GM18498 (cell line): ENCODE measurements around the gene CHIC2.

Source experiments
- ATAC-seq: cut with Tn5 transposase; IDR thresholded peaks from one replicate; pipeline ENCODE4 v1.9.1; 2021; ENCODE audit warnings: mild to moderate bottlenecking, moderate library complexity; ENCODE audit not compliant: unreplicated experiment

CHIC2 gene

GRCh38 chr4:54014666-54015160, 49.7 kb downstream of the CHIC2 start:
- no peak for ATAC-seq

GRCh38 chr4:54011201-54011600, 53.2 kb downstream of the CHIC2 start:
- ATAC-seq: no peak

GRCh38 chr4:54006755-54007154, 57.6 kb downstream of the CHIC2 start:
- ATAC-seq: no peak

GRCh38 chr4:54005475-54005874, 58.9 kb downstream of the CHIC2 start:
- ATAC-seq: no peak

GRCh38 chr4:54004463-54004862, 59.9 kb downstream of the CHIC2 start:
- no peak for ATAC-seq

- ATAC-seq: no peak
Observed at GRCh38 chr4:54001668-54002365, 62.6 kb downstream of the CHIC2 start.

- ATAC-seq: no peak
Observed at GRCh38 chr4:53997898-53998297, 66.5 kb downstream of the CHIC2 start.

GRCh38 chr4:53994382-53995102, 69.9 kb downstream of the CHIC2 start:
- ATAC-seq: no peak

GRCh38 chr4:53992785-53993184, 71.6 kb downstream of the CHIC2 start:
- ATAC-seq: no peak

- no peak for ATAC-seq
Observed at GRCh38 chr4:53991821-53992220, 72.6 kb downstream of the CHIC2 start.

GRCh38 chr4:53990641-53991040, 73.8 kb downstream of the CHIC2 start:
- no peak for ATAC-seq

GRCh38 chr4:53987761-53988171, 76.6 kb downstream of the CHIC2 start:
- no peak for ATAC-seq

- no peak for ATAC-seq
Observed at GRCh38 chr4:53986062-53986461, 78.3 kb downstream of the CHIC2 start.

- ATAC-seq: no peak
Observed at GRCh38 chr4:53981567-53981966, 82.8 kb downstream of the CHIC2 start.

- ATAC-seq: no peak
Observed at GRCh38 chr4:53981066-53981465, 83.3 kb downstream of the CHIC2 start.

- no peak for ATAC-seq
Observed at GRCh38 chr4:53974561-53974960, 89.8 kb downstream of the CHIC2 start.

GRCh38 chr4:53967986-53968385, 96.4 kb downstream of the CHIC2 start:
- ATAC-seq: no peak

GRCh38 chr4:53963781-53964180, 100.6 kb downstream of the CHIC2 start:
- no peak for ATAC-seq

- ATAC-seq: no peak
Observed at GRCh38 chr4:53963336-53963735, 101.1 kb downstream of the CHIC2 start.

GRCh38 chr4:53962516-53963225, 101.7 kb downstream of the CHIC2 start:
- no peak for ATAC-seq

GRCh38 chr4:53961351-53961750, 103.1 kb downstream of the CHIC2 start:
- ATAC-seq: no peak

- no peak for ATAC-seq
Observed at GRCh38 chr4:53960843-53961242, 103.6 kb downstream of the CHIC2 start.
